ENCODE results near the gene HIVEP3.

DNA sequence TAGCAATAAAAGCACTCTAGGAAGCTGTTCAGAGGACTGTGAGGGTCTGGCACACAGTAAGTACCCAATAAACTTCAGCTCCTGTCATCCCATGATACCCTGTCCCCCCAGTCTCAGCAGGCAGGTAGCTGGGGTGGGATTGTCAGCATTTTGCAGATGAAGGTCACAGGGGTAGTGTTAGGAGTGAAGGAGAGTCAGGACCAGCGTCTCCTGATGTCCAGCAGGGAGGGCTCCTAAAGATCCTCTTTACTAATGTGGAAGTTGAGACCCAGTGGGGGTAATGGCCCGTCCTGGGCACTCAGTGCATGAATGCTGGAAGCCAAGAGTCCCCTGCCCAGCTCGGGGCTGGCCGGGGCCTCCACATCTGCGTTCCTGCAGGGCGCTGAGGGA lies 402.9 kb downstream of the HIVEP3 start:
- TF ChIP-seq, protein P1, sequence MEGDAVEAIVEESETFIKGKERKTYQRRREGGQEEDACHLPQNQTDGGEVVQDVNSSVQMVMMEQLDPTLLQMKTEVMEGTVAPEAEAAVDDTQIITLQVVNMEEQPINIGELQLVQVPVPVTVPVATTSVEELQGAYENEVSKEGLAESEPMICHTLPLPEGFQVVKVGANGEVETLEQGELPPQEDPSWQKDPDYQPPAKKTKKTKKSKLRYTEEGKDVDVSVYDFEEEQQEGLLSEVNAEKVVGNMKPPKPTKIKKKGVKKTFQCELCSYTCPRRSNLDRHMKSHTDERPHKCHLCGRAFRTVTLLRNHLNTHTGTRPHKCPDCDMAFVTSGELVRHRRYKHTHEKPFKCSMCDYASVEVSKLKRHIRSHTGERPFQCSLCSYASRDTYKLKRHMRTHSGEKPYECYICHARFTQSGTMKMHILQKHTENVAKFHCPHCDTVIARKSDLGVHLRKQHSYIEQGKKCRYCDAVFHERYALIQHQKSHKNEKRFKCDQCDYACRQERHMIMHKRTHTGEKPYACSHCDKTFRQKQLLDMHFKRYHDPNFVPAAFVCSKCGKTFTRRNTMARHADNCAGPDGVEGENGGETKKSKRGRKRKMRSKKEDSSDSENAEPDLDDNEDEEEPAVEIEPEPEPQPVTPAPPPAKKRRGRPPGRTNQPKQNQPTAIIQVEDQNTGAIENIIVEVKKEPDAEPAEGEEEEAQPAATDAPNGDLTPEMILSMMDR (IDR thresholded peaks at IDR 0.05) = no peak
- TF ChIP-seq POLR2A (IDR thresholded peaks at IDR 0.05) = no peak

Measured in lower leg skin (tissue), 3 donors.